HG03135 (cell line): ENCODE measurements around the gene LDB2.
"Not testable (repeated sequence)": the region's sequence is repeated elsewhere in the genome, so short reads cannot be mapped to it uniquely, and the experiment has no call there.

Source experiments
- ATAC-seq: cut with Tn5 transposase; IDR thresholded peaks from one replicate; pipeline ENCODE4 v1.9.1; 2021; ENCODE audit warnings: mild to moderate bottlenecking, moderate library complexity; ENCODE audit not compliant: unreplicated experiment

Gene LDB2

GRCh38 chr4:16573739-16574138 is 324.7 kb downstream of the LDB2 start:
- no peak for ATAC-seq

DNA sequence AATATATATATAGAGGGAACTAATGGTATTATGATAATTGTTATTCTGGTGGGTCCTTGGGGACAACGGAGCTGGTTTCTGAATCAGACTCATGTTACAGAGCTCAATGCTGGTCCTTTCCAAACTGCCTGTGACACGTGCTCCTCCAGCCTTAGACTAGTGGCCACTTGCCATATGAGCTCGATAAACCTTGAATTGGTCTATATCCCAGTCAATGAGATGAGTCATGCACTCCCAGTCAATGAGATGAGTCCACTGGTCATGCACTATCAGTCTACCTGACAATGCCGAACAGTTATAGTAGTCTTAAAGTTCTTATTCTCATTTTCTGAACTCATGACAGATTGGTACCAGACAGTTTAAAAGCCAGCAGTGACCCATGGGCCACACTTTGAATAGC is 325.2 kb downstream of the LDB2 start:
- no peak for ATAC-seq

DNA sequence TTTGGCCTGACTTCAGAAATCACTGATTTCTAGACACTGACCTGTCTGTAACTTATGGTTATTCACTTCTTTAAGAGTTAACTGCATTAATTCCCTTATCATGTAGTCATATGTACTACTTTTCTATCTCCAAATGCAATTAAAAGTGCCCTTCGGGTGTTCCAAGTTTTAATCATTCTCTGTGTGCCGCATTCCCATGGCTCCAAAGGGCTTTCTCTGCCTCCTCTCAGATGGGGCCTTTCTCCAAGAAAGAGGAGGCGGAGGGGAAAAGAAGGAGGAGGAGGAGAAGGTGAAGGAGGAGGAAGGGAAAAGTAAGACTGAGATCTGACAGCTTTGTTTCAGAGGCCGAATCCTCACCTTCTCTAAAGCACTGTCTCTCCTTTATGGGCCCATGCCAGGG is 325.8 kb downstream of the LDB2 start:
- no peak for ATAC-seq

DNA sequence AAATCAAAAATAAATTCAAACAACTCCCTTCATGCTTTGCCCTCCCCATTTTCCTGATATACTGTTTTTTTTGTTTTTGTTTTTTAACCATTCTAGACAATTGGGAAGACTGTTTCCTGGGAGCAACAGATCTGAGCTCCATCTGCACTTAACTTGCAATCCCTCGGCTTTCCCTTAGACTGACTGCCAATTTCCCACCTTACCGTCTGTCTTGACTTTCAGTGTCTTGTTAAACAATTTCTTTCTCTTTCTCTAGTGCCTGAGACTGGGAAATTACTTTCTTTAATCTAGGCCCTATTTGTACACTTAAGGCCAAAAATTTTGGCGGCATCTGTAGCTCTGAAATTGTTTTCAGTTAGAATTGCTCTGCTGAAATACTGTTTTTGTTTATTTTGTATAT is 326.3 kb downstream of the LDB2 start:
- no peak for ATAC-seq

- ATAC-seq = no peak
Observed at GRCh38 chr4:16569790-16570189, 328.7 kb downstream of the LDB2 start.

DNA sequence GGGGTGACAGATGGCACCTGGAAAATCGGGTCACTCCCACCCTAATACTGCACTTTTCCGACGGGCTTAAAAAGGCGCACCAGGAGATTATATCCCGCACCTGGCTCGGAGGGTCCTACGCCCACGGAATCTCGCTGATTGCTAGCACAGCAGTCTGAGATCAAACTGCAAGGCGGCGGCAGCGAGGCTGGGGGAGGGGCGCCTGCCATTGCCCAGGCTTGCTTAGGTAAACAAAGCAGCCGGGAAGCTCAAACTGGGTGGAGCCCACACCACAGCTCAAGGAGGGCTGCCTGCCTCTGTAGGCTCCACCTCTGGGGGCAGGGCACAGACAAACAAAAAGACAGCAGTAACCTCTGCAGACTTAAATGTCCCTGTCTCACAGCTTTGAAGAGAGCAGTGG is 341.1 kb downstream of the LDB2 start:
- ATAC-seq = not testable (repeated sequence)

GRCh38 chr4:16555156-16555555 is 343.3 kb downstream of the LDB2 start:
- no peak for ATAC-seq

GRCh38 chr4:16550531-16550930 is 347.9 kb downstream of the LDB2 start:
- no peak for ATAC-seq

- no peak for ATAC-seq
Observed at GRCh38 chr4:16545656-16546055, 352.8 kb downstream of the LDB2 start.

- no peak for ATAC-seq
Observed at GRCh38 chr4:16544869-16545268, 353.6 kb downstream of the LDB2 start.

DNA sequence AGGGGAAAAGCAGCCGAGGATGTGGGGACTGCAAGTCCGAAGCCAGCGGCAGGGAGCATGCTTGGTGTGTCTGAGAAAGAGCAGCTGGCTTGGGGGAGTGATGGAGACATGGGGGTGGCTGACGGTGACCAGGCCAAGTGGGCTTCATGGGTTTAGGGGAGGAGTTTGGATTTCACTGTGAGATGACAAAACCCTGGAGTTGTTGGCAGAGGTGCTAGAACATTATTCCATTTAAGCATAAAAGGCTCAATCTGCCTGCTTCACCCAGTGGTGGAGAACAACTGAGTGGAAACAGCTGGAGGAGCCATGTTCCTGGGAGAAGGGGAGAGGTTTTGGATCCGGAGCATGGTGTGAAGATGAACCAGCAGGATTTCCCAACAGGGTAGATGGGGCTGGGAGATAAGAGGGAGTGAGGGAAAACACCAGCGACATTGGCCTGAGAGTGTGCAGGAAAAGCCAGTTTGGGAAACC is 354.2 kb downstream of the LDB2 start:
- no peak for ATAC-seq

GRCh38 chr4:16537926-16538325 is 360.5 kb downstream of the LDB2 start:
- no peak for ATAC-seq

- ATAC-seq = no peak
Observed at GRCh38 chr4:16532240-16532970, 366.0 kb downstream of the LDB2 start.

DNA sequence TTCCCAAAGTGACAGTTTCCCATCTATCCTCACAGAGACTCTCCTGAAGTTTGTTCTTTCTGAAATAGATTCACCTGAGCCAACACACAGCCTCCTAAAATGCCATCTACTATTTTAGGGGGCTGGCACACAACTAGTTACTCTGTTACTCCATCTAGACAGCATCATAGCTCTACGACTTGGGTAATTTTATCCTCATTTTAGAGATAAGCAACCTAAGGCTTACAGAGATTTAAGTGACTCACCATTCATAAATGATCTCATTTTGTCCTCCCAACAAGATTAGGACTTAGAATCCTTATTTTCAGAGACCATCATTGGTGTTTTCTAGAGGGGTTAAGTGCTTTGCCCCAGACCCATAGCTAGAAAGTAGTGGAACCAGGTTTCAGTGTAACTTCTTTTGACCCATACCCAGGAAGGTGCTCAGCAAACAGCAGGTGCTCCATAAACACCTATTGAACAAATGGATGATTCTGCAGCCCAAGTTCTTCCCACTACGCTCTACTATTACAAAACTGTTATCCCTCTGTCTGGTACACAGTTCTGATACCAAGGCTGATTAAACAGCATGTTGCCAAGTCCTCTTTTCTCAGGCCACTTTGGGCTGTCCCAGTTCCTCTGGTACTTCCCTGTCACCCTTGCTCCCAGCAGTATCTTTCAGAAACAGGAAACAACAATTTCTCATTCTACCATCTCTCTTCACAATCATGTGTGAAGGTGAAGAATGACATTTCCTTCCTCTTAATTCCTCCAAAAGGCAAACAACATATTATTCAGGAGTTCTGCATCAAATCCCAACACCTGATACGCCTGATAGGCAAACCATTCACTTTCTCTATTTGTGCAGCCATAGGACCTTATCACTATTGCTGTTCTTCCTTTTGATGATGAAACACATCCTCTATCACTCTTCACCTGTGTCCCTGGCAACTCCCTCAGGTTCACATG is 367.5 kb downstream of the LDB2 start:
- ATAC-seq = no peak

DNA sequence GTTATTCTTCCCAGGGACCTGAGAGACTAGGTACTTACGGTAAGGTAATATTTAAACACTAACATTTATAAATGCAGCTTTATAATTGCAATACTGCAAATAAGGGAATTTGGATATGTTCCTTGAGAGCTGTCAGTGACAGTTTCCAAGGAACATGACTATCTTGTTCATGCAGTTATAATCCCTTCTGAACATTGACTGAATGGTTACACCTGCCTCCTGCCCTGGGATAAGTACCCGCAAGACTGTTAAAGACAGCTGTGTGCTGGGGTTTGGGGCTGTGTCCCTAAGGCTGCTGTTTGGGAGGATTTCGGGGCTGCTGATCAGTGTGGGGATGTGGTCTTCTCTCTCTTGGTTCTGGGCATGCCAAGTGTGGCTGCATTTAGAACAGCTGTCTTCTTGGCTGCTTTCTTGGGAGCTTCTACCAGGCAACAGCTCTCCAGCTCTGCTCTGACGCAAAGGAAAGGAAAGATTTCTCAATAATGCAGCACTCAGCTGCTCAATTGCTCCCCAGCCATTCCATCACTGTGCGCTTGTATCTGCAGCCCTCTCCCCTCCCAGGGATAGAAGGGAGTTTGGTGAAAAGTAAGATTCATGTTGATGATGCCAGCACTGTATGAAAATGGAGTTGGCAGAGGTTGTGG is 373.4 kb downstream of the LDB2 start:
- ATAC-seq = no peak

DNA sequence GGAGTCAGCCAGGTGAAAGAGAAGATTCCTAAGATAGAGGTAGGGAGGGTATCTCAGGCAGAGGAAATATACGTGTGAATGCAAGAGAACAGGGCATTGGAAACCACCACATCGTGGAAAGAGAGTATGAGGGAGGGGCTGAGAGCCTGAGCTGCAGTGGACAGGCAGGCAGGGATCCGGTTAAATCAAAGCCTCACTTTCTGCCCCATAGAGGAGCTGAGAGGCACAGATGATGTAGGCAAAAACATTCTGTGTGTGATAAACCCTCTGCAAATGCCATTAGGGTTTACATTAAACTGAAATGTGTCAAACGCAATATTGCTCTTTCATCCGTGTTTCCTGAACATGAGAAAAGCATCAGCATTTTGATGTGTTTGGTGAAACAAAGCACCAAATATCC is 374.0 kb downstream of the LDB2 start:
- ATAC-seq = no peak

DNA sequence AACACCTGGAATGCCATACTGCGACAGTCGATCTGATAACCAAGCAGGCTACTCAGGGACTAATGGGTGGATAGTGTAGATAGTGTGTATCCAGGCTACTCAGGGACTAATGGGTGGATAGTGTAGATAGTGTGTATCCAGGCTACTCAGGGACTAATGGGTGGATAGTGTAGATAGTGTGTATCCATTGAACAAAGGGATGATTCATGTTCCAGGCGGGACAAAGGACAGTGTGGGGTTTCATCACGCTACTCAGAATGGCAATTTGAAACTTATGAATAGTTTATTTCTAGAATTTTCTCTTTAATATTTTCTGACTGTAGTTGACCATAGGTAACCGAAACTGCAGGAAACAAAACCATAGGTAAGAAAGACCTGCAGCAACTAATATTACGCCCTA is 374.9 kb downstream of the LDB2 start:
- not testable (repeated sequence) for ATAC-seq

DNA sequence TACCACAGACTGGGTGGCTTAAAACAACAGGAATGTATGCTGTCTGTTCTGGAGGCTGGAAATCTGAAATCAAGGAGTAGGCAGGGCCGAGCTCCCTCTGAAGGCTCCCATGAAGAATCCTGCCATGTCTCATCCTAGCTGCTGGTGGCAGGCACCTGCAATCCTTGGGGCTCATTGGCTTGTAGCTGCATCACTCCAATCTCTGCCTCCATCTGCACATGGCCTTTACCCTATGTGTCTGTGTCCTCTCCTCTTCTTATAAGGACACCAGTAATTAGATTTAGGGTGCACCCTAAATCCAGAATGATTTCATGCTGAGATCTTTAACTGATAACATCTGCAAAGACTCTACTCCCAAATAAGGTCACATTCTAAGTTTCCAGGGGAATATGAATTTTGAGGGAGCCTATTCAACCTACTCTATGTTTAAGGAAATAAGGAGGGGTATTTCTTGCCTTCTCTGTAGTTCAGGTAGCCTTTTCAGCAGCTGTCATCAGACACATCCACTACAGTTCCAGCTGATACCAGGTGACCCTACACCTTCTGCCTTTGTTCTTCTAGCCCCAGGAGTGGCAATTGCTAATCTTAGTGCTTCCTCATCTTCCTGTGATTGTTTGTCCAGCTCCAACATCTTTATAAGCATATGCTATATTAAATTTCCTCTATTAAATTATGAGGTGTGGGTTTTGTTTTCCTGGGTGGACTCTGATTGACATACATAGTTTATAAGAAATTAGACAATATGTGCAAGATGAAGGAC is 377.1 kb downstream of the LDB2 start:
- ATAC-seq = no peak

GRCh38 chr4:16516796-16517439 is 381.5 kb downstream of the LDB2 start:
- no peak for ATAC-seq

DNA sequence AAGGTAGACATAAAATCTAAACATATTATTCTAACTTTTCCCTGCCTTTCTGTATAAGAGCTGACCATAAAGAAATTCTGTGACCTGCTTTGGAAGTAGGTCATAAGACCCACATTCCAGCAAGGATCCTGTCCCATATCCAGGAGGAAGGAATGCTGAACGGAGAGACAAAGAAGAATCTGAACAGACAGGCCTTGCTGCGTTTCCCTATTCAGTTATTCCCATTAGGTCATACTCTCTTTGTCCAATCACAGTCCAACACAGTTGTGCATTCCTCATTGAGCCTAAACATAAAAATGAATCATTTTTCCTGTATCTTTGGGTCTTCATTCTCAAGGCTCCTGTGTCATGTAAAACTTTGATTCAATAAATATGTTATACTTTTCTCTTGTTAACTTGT is 384.6 kb downstream of the LDB2 start:
- no peak for ATAC-seq
